Trophoblast cell (in vitro differentiated cells and primary cell): ENCODE measurements around the gene VSIR.

Source experiments
- DNase-seq, 2 donors: peaks; one replicate each; pipeline ENCODE4 v3.0.0-alpha.2; 2016
- H2AFZ ChIP-seq: 2 replicates; pipeline ENCODE4 v1.6.1; 2013; ENCODE audit warnings: low read length, moderate library complexity, mild to moderate bottlenecking; ENCODE audit not compliant: insufficient read depth, poor library complexity
- H2AK5ac ChIP-seq: 2 replicates; pipeline ENCODE4 v1.6.1; 2013; ENCODE audit warnings: mild to moderate bottlenecking, low read length
- H2BK120ac ChIP-seq: 2 replicates; pipeline ENCODE4 v1.6.1; 2013; ENCODE audit warnings: low read length, mild to moderate bottlenecking, moderate library complexity; ENCODE audit not compliant: insufficient read depth, poor library complexity
- H2BK12ac ChIP-seq: 2 replicates; pipeline ENCODE4 v1.6.1; 2013; ENCODE audit warnings: mild to moderate bottlenecking, low read length, moderate library complexity
- H2BK5ac ChIP-seq: 2 replicates; pipeline ENCODE4 v1.6.1; 2013; ENCODE audit warnings: low read length, low read depth, moderate library complexity, mild to moderate bottlenecking; ENCODE audit not compliant: poor library complexity
- H3K14ac ChIP-seq: 2 replicates; pipeline ENCODE4 v1.6.1; 2013; ENCODE audit warnings: mild to moderate bottlenecking, low read length
- H3K18ac ChIP-seq: 2 replicates; pipeline ENCODE4 v1.6.1; 2013; ENCODE audit warnings: mild to moderate bottlenecking, low read length
- H3K23ac ChIP-seq: 2 replicates; pipeline ENCODE4 v1.6.1; 2013; ENCODE audit warnings: low read length
- H3K27ac ChIP-seq: 2 replicates; pipeline ENCODE4 v1.5.1; 2013; ENCODE audit warnings: low read depth, mild to moderate bottlenecking, inconsistent platforms, low read length, moderate library complexity
- H3K27me3 ChIP-seq: 2 replicates; pipeline ENCODE4 v1.6.1; 2013; ENCODE audit warnings: inconsistent platforms, mild to moderate bottlenecking, low read length, moderate library complexity; ENCODE audit not compliant: insufficient read depth
- H3K36me3 ChIP-seq, 2 experiments: 1 replicate in 1 of 2; 2 replicates in 1 of 2; pipeline ENCODE4 v1.6.1; 2013; ENCODE audit warnings: low read length in 2 of 2, mild to moderate bottlenecking in 2 of 2, moderate library complexity in 1 of 2; ENCODE audit not compliant: insufficient read depth in 2 of 2, control insufficient read depth in 1 of 2
- H3K4ac ChIP-seq: 2 replicates; pipeline ENCODE4 v1.6.1; 2013; ENCODE audit warnings: low read depth, mild to moderate bottlenecking, low read length, moderate library complexity
- H3K4me1 ChIP-seq, 2 experiments: 1 replicate in 1 of 2; 2 replicates in 1 of 2; pipeline ENCODE4 v1.6.1; 2013; ENCODE audit warnings: low read length in 2 of 2, mild to moderate bottlenecking in 2 of 2, moderate library complexity in 1 of 2; ENCODE audit not compliant: insufficient read depth in 2 of 2, control insufficient read depth in 1 of 2
- H3K4me2 ChIP-seq: 2 replicates; pipeline ENCODE4 v1.6.1; 2013; ENCODE audit warnings: inconsistent platforms, mild to moderate bottlenecking, low read length, moderate library complexity
- H3K4me3 ChIP-seq: 2 replicates; pipeline ENCODE4 v1.5.1; 2013; ENCODE audit warnings: mild to moderate bottlenecking, low read depth, low read length, inconsistent platforms
- H3K79me1 ChIP-seq: one replicate; pipeline ENCODE4 v1.6.1; 2013; ENCODE audit warnings: low read length
- H3K79me2 ChIP-seq: 2 replicates; pipeline ENCODE4 v1.6.1; 2013; ENCODE audit warnings: low read length, mild to moderate bottlenecking; ENCODE audit not compliant: control insufficient read depth, insufficient read depth, poor library complexity
- H3K9ac ChIP-seq: 2 replicates; pipeline ENCODE4 v1.6.1; 2013; ENCODE audit warnings: mild to moderate bottlenecking, low read length
- H3K9me3 ChIP-seq: 2 replicates; pipeline ENCODE4 v1.6.1; 2013; ENCODE audit warnings: low read depth, mild to moderate bottlenecking, control low read depth, inconsistent platforms, low read length; ENCODE audit not compliant: insufficient read depth
- H4K12ac ChIP-seq: 2 replicates; pipeline ENCODE4 v1.6.1; 2013; ENCODE audit warnings: low read depth, mild to moderate bottlenecking, low read length, moderate library complexity
- H4K8ac ChIP-seq: 2 replicates; pipeline ENCODE4 v1.6.1; 2013; ENCODE audit warnings: low read depth, mild to moderate bottlenecking, low read length, moderate library complexity
- H4K91ac ChIP-seq: one replicate; pipeline ENCODE4 v1.6.1; 2013; ENCODE audit warnings: low read depth, mild to moderate bottlenecking, low read length, moderate library complexity
- WGBS: extraction: QIAGEN DNeasy Blood & Tissue Kit; methylation state at CpG from one replicate; pipeline ENCODE4 v1.1.7; 2013; ENCODE audit warnings: missing lambda C conversion rate; ENCODE audit not compliant: insufficient read length, insufficient coverage; ENCODE audit errors: extremely low coverage; 5-methylcytosine and 5-hydroxymethylcytosine counted together

Gene VSIR

GRCh38 chr10:71816421-71816851 lies 43.1 kb upstream of the VSIR start:
- DNase-seq, result no peak
- Histone ChIP-seq H3K79me2 (no peaks in the 10 kb centered on the region), H3K23ac (no peak overlapping the region), H4K12ac (no peak overlapping the region), H2BK5ac (no peak overlapping the region), H2AK5ac (no peak overlapping the region), H3K4me1 (no peaks in the 10 kb centered on the region), H3K9me3 (peaks cover 3% of the 10 kb centered on the region), H3K36me3 (peaks cover 66 to 74% of the 10 kb centered on the region in 2 experiments), H4K91ac (no peak overlapping the region), H2BK120ac (no peak overlapping the region), H2BK12ac (no peak overlapping the region), H3K4ac (no peak overlapping the region), H4K8ac (no peak overlapping the region), H3K14ac (no peak overlapping the region), H3K27me3 (no peaks in the 10 kb centered on the region), H3K4me3 (no peak overlapping the region), H3K18ac (no peak overlapping the region), H3K27ac (no peak overlapping the region), H3K9ac (no peak overlapping the region), H3K79me1 (no peaks in the 10 kb centered on the region), H2AFZ (no peak overlapping the region), H3K4me2 (no peak overlapping the region)
- no CpG with 5 or more reads among the region's 12 CpGs for WGBS

- Histone ChIP-seq H2BK5ac (no peak overlapping the region), H3K27ac (no peak overlapping the region), H3K4ac (no peak overlapping the region), H3K4me3 (no peak overlapping the region), H3K27me3 (no peaks in the 10 kb centered on the region), H2AK5ac (no peak overlapping the region), H3K23ac (no peak overlapping the region), H2AFZ (no peak overlapping the region), H3K79me2 (no peaks in the 10 kb centered on the region), H3K9ac (no peak overlapping the region), H4K91ac (no peak overlapping the region), H2BK120ac (no peak overlapping the region), H4K8ac (no peak overlapping the region), H3K9me3 (peaks cover 3% of the 10 kb centered on the region), H3K14ac (no peak overlapping the region), H2BK12ac (no peak overlapping the region), H3K4me1 (no peaks in the 10 kb centered on the region), H3K36me3 (peaks cover 58 to 65% of the 10 kb centered on the region in 2 experiments), H3K18ac (no peak overlapping the region), H3K79me1 (no peaks in the 10 kb centered on the region), H4K12ac (no peak overlapping the region), H3K4me2 (no peak overlapping the region)
- peak in 1 of 2 donors; percentile 25 for DNase-seq
- no CpG with 5 or more reads among the region's 15 CpGs for WGBS
Measured at GRCh38 chr10:71815515-71816130, 42.3 kb upstream of the VSIR start.

DNA sequence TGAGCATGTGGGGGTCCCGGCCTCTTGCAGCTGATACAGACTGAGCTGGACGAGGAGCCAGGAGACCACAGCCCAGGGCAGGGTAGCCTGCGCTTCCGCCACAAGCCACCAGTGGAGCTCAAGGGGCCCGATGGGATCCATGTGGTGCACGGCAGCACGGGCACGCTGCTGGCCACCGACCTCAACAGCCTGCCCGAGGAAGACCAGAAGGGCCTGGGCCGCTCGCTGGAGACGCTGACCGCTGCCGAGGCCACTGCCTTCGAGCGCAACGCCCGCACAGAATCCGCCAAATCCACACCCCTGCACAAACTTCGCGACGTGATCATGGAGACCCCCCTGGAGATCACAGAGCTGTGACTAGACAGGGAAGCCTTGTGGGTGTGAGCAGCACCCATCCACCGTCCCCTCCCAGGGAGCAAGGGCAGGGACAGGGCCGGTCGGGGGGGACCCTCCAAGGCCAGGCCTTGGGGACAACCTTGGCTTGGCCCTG lies 41.6 kb upstream of the VSIR start:
- Histone ChIP-seq H3K4ac (no peak overlapping the region), H2BK120ac (no peak overlapping the region), H3K9me3 (peaks cover 1% of the 10 kb centered on the region), H3K79me1 (no peaks in the 10 kb centered on the region), H3K14ac (no peak overlapping the region), H2BK5ac (no peak overlapping the region), H4K12ac (no peak overlapping the region), H4K8ac (no peak overlapping the region), H3K27me3 (no peaks in the 10 kb centered on the region), H3K4me2 (no peak overlapping the region), H2BK12ac (no peak overlapping the region), H3K9ac (no peak overlapping the region), H3K36me3 (peaks cover 54 to 59% of the 10 kb centered on the region in 2 experiments), H2AK5ac (no peak overlapping the region), H3K4me3 (no peak overlapping the region), H3K23ac (no peak overlapping the region), H3K4me1 (no peaks in the 10 kb centered on the region), H4K91ac (no peak overlapping the region), H3K79me2 (no peaks in the 10 kb centered on the region), H3K27ac (no peak overlapping the region), H3K18ac (no peak overlapping the region), H2AFZ (no peak overlapping the region)
- DNase-seq, result no peak
- no CpG with 5 or more reads among the region's 26 CpGs for WGBS

DNA sequence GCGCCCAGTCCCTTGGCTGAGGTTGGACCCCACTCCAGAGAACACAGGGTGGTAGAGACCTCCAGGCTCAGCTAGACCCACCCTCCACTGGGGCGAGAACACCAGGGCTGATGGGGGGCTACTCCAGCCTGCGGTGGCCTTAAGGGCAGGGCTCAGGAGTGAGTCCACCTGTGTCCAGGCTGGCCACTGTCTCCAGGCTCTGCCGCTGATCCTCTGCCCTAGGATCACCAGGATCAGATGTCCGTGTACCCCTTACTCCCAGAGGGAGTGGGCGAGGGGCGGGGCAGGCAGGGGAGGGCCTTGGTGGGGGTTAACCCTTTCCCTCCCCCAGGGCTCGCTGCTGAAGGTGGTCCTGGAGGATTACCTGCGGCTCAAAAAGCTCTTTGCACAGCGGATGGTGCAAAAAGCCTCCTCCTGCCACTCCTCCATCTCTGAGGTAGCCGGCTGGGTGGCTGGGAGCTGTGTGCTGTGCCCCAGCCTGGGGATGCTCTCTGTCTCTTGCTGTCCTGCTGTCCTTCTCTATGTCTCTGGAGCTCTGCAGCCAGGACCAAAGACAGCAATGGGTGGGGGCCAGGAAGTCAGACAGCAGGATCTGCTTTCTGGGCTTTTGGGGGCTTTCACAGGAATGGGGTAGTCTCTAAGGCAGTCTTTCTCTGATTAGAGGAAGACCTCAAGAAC lies 39.7 kb upstream of the VSIR start:
- Histone ChIP-seq H2BK120ac (no peak overlapping the region), H2BK5ac (no peak overlapping the region), H4K8ac (no peak overlapping the region), H4K91ac (no peak overlapping the region), H3K4ac (no peak overlapping the region), H3K4me1 (no peaks in the 10 kb centered on the region), H3K79me2 (no peaks in the 10 kb centered on the region), H3K14ac (no peak overlapping the region), H3K9ac (no peak overlapping the region), H3K18ac (no peak overlapping the region), H3K36me3 (peaks cover 37 to 40% of the 10 kb centered on the region in 2 experiments), H3K4me3 (no peak overlapping the region), H3K23ac (no peak overlapping the region), H3K27ac (no peak overlapping the region), H2AK5ac (no peak overlapping the region), H3K27me3 (no peaks in the 10 kb centered on the region), H2BK12ac (no peak overlapping the region), H3K79me1 (no peaks in the 10 kb centered on the region), H3K9me3 (no peaks in the 10 kb centered on the region), H3K4me2 (no peak overlapping the region), H2AFZ (no peak overlapping the region), H4K12ac (no peak overlapping the region)
- no CpG with 5 or more reads among the region's 11 CpGs for WGBS
- no peak for DNase-seq
